SK-N-MC (cell line): ENCODE measurements around the gene TAF1.

Experiments used
- EZH2 ChIP-seq: fragments of 200-600 bp; sonication (generic); IDR thresholded peaks from one replicate; pipeline ENCODE4 v1.6.1; 2017; ENCODE audit warnings: antibody characterized with exemption
- FOXP2 ChIP-seq: optimal IDR thresholded peaks from 2 replicates; pipeline ENCODE3; 2011; ENCODE audit warnings: mild to moderate bottlenecking, moderate library complexity; ENCODE audit not compliant: insufficient read depth; ENCODE audit errors: extremely low read length, control extremely low read depth
- POLR2AphosphoS5 ChIP-seq: IDR thresholded peaks from 2 replicates; pipeline ENCODE4 v1.6.1; 2012; ENCODE audit warnings: mild to moderate bottlenecking, low read depth, low read length, borderline replicate concordance

DNA sequence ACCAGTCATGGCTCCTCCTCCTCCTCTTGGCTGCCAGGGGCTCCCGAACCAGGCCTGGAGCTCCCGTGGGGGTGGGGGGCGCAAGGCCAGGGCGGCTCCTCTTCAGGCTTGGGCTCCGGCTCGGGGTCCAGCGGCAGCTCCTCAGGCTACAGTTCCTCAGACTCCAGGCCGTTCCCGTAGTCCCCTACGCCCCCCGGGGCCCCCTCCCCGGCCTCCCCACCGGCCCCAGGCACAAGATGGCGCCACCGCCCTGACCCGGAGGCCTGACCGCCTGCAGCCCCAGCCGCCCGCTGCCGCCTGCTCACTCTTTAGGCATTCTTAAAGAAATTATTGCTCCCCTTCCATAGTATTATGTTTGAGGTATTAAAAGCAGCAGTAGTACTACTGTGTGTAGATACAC is 54.5 kb downstream of the TAF1 start:
- TF ChIP-seq EZH2 (no peak), POLR2AphosphoS5 (no peak), FOXP2 (no peak)
